CD4-positive, alpha-beta T cell (primary cell): ENCODE data around the gene EFCAB8. TPM values are rescaled to one million over a fixed set of nuclear protein-coding genes. Genes with fewer than 3 reads are reported as not detected.

Source experiments
- ATAC-seq: fragments of 200-7000 bp; cut with Tn5 transposase; one replicate; pipeline ENCODE4 v1.10.0; 2022; ENCODE audit warnings: mild to moderate bottlenecking; ENCODE audit not compliant: poor library complexity
- CTCF ChIA-PET: fragments of 350-600 bp; sonication (Branson Sonifier 250); formaldehyde crosslinking; loops from one replicate; lab custom pipeline; 2021; ENCODE audit warnings: antibody characterized with exemption, inconsistent platforms; lab: Charles Lee
- POLR2A ChIA-PET: fragments of 350-600 bp; sonication (Branson Sonifier 250); formaldehyde crosslinking; loops from one replicate; lab custom pipeline; 2021; ENCODE audit warnings: antibody characterized with exemption, inconsistent platforms; lab: Charles Lee
- DNase-seq, 14 experiments: peaks; one replicate each; pipeline ENCODE4 v3.0.0-alpha.2; 2013 to 2020; ENCODE audit warnings: mixed read lengths in 2 of 14
- H3K27ac ChIP-seq, 2 donors: one replicate each; pipeline versions ENCODE4 v1.5.1 to v1.7.0; 2013; ENCODE audit warnings: low read length in 2 of 2, low read depth in 1 of 2, mild to moderate bottlenecking in 1 of 2
- H3K27me3 ChIP-seq, 2 experiments: 1 replicate in 1 of 2; 2 replicates in 1 of 2; pipeline versions ENCODE4 v1.6.1 to v1.7.0; 2013; ENCODE audit warnings: low read length in 2 of 2, control low read depth in 1 of 2, mild to moderate bottlenecking in 1 of 2, moderate library complexity in 1 of 2; ENCODE audit not compliant: insufficient read depth in 2 of 2, control insufficient read depth in 1 of 2
- H3K36me3 ChIP-seq: one replicate; pipeline ENCODE4 v1.6.1; 2013; ENCODE audit warnings: low read length, control low read depth; ENCODE audit not compliant: insufficient read depth
- H3K4me1 ChIP-seq: one replicate; pipeline ENCODE4 v1.6.1; 2013; ENCODE audit warnings: low read length, control low read depth; ENCODE audit not compliant: insufficient read depth
- H3K4me3 ChIP-seq: one replicate; pipeline ENCODE4 v1.5.1; 2013; ENCODE audit warnings: mild to moderate bottlenecking, low read length, moderate library complexity
- H3K9me3 ChIP-seq, 2 experiments: 1 replicate in 1 of 2; 2 replicates in 1 of 2; pipeline versions ENCODE4 v1.6.1 to v1.7.0; 2013; ENCODE audit warnings: low read length in 2 of 2, mild to moderate bottlenecking in 2 of 2, control low read depth in 1 of 2, moderate library complexity in 1 of 2; ENCODE audit not compliant: control insufficient read depth in 1 of 2, insufficient read depth in 1 of 2
- H3K27ac Mint-ChIP-seq: one replicate; pipeline ENCODE4 v1.8.0; 2020; ENCODE audit warnings: mixed read lengths
- H3K27me3 Mint-ChIP-seq: one replicate; pipeline ENCODE4 v1.8.0; 2021; ENCODE audit warnings: mixed read lengths
- H3K36me3 Mint-ChIP-seq: one replicate; pipeline ENCODE4 v1.8.0; 2021; ENCODE audit warnings: low read depth, mixed read lengths
- H3K4me1 Mint-ChIP-seq: one replicate; pipeline ENCODE4 v1.8.0; 2021; ENCODE audit warnings: low read depth, mixed read lengths
- H3K4me3 Mint-ChIP-seq: one replicate; pipeline ENCODE4 v1.8.0; 2020; ENCODE audit warnings: mild to moderate bottlenecking, mixed read lengths
- H3K9me3 Mint-ChIP-seq: one replicate; pipeline ENCODE4 v1.8.0; 2020; ENCODE audit warnings: mixed read lengths
- CTCF ChIP-seq: fragments of 200-600 bp; IDR thresholded peaks from one replicate; pipeline ENCODE4 v1.8.0; 2022; ENCODE audit warnings: antibody characterized with exemption, mild to moderate bottlenecking
- intact Hi-C, 2 experiments: fragments of 100-400 bp; cut with DNase I in 1 of 2; cut with micrococcal nuclease in 1 of 2; formaldehyde crosslinking; loops; one replicate each; pipeline versions ENCODE4 v1.15.1 to v1.9.0; 2023 to 2025; cut with DNase I, micrococcal nuclease
- total RNA-seq, 174 experiments: library from RNA in 2 of 174; stranded (reverse) in 2 of 174; gene quantifications; one replicate each; pipeline ENCODE4 v1.2.3 and lab custom pipeline; 2021 to 2026

Gene EFCAB8
- total RNA-seq, 2 experiments from 2014 or later, result 0.81 to 2.5 TPM

GRCh38 chr20:32980990-32981389, 122.3 kb downstream of the EFCAB8 start:
- no peaks in the 10 kb centered on the region for H3K27me3 ChIP-seq
- no peak for ATAC-seq
- H3K4me3 ChIP-seq, result no peak overlapping the region
- H3K27ac ChIP-seq, result no peak overlapping the region
- Mint-ChIP-seq H3K4me3 (no peak overlapping the region), H3K27me3 (no peaks in the 10 kb centered on the region), H3K36me3 (peaks cover 5% of the 10 kb centered on the region), H3K27ac (no peak overlapping the region), H3K9me3 (peaks cover 3% of the 10 kb centered on the region), H3K4me1 (peaks cover 46% of the 10 kb centered on the region)
- TF ChIP-seq CTCF, result no peak
- ChIA-PET CTCF (no interaction called here), POLR2A (no interaction called here)
- peaks cover 31% of the 10 kb centered on the region for H3K4me1 ChIP-seq
- H3K9me3 ChIP-seq, result peaks cover 11 to 29% of the 10 kb centered on the region in 2 experiments
- intact Hi-C loops, result no loop called here
- no peaks in the 10 kb centered on the region for H3K36me3 ChIP-seq
- no peak for DNase-seq

- ATAC-seq (no peak), DNase-seq (no peak)
- Histone ChIP-seq H3K27ac (no peak overlapping the region), H3K27me3 (no peaks in the 10 kb centered on the region), H3K9me3 (peaks cover 0 to 11% of the 10 kb centered on the region in 2 experiments), H3K4me1 (peaks cover 13% of the 10 kb centered on the region), H3K4me3 (no peak overlapping the region), H3K36me3 (no peaks in the 10 kb centered on the region)
- CTCF ChIA-PET, result interaction anchor here (1.2 kb wide), 1 partner anchor 16 kb away, joined by 3 read pairs; no protein-coding TSS in a partner anchor
- Mint-ChIP-seq H3K36me3 (no peaks in the 10 kb centered on the region), H3K9me3 (no peaks in the 10 kb centered on the region), H3K4me1 (peaks cover 37% of the 10 kb centered on the region), H3K27ac (no peak overlapping the region), H3K4me3 (no peak overlapping the region), H3K27me3 (no peaks in the 10 kb centered on the region)
- intact Hi-C loops, result no loop called here
- no peak for TF ChIP-seq CTCF
- POLR2A ChIA-PET, result interaction anchor here (1.6 to 1.7 kb wide), 2 partner anchors 10 to 15 kb away, joined by 4 to 8 read pairs; no protein-coding TSS in a partner anchor
Observed at GRCh38 chr20:32982617-32983458, 124.1 kb downstream of the EFCAB8 start.

GRCh38 chr20:32983459-32984112, 124.9 kb downstream of the EFCAB8 start:
- no peak for TF ChIP-seq CTCF
- Mint-ChIP-seq H3K4me3 (no peak overlapping the region), H3K4me1 (peaks cover 33% of the 10 kb centered on the region), H3K27me3 (no peaks in the 10 kb centered on the region), H3K9me3 (no peaks in the 10 kb centered on the region), H3K27ac (peak overlapping the region; percentile 31), H3K36me3 (no peaks in the 10 kb centered on the region)
- Histone ChIP-seq H3K4me1 (peaks cover 8% of the 10 kb centered on the region), H3K27me3 (no peaks in the 10 kb centered on the region), H3K27ac (no peak overlapping the region), H3K4me3 (no peak overlapping the region), H3K9me3 (peaks cover 0 to 7% of the 10 kb centered on the region in 2 experiments), H3K36me3 (no peaks in the 10 kb centered on the region)
- CTCF ChIA-PET, result interaction anchor here (1.2 kb wide), 1 partner anchor 17 kb away, joined by 3 read pairs; no protein-coding TSS in a partner anchor
- ATAC-seq, result no peak
- POLR2A ChIA-PET, result interaction anchor here (1.6 to 1.7 kb wide), 2 partner anchors 11 to 16 kb away, joined by 4 to 8 read pairs; no protein-coding TSS in a partner anchor
- intact Hi-C loops, result no loop called here
- DNase-seq, result no peak
